ENCODE results near the gene DNAJC5.
A peak's percentile ranks its signal among the peaks of the same experiment; 100 is the strongest.
"Not testable (repeated sequence)": the region's sequence is repeated elsewhere in the genome, so short reads cannot be mapped to it uniquely, and the experiment has no call there.

The DNAJC5 gene

GRCh38 chr20:63847237-63848002, 47.5 kb upstream of the DNAJC5 start:
- Histone ChIP-seq H3K79me2 (ENCODE audit: insufficient read depth, low read length) (no peaks in the 10 kb centered on the region), H3K9me3 (ENCODE audit: insufficient read depth, low read depth, low read length) (no peaks in the 10 kb centered on the region), H3K9ac (ENCODE audit: low read depth, low read length, poor library complexity, severe bottlenecking) (peak overlapping the region; percentile 69), H3K4me3 (ENCODE audit: low read length, poor library complexity, severe bottlenecking) (peak overlapping the region; percentile 14), H3K4me1 (ENCODE audit: insufficient read depth, low read length, poor library complexity, severe bottlenecking) (peaks cover 63% of the 10 kb centered on the region), H3K27me3 (ENCODE audit: insufficient read depth, low read length, poor library complexity, severe bottlenecking) (no peaks in the 10 kb centered on the region), H2AFZ (ENCODE audit: low read length) (no peak overlapping the region; the same call in 1 of the 2 replicates), H3K36me3 (ENCODE audit: insufficient read depth, low read length) (no peaks in the 10 kb centered on the region), H3K9me2 (replicated peaks; ENCODE audit: low read depth, low read length) (no peaks in the 10 kb centered on the region), H3K4me2 (ENCODE audit: low read depth, low read length, poor library complexity, severe bottlenecking) (peak overlapping the region; percentile 58), H4K20me1 (ENCODE audit: insufficient read depth, low read length, poor library complexity, severe bottlenecking) (no peaks in the 10 kb centered on the region), H3F3A (ENCODE audit: low read depth) (no peaks in the 10 kb centered on the region)
- no peak for TF ChIP-seq CTCF (conservative IDR thresholded peaks at IDR 0.05; ENCODE audit: low read length)
- no peak for TF ChIP-seq EZH2phosphoT487 (IDR thresholded peaks at IDR 0.05; ENCODE audit: borderline replicate concordance)

- no peaks in the 10 kb centered on the region for H4K20me1 ChIP-seq (ENCODE audit: insufficient read depth, low read length, poor library complexity, severe bottlenecking)
- peak overlapping the region; percentile 14 for H3K4me3 ChIP-seq (ENCODE audit: low read length, poor library complexity, severe bottlenecking)
- no peaks in the 10 kb centered on the region for H3K79me2 ChIP-seq (ENCODE audit: insufficient read depth, low read length)
- H3F3A ChIP-seq (ENCODE audit: low read depth) = no peaks in the 10 kb centered on the region
- H3K27me3 ChIP-seq (ENCODE audit: insufficient read depth, low read length, poor library complexity, severe bottlenecking) = no peaks in the 10 kb centered on the region
- H3K4me1 ChIP-seq (ENCODE audit: insufficient read depth, low read length, poor library complexity, severe bottlenecking) = peaks cover 54% of the 10 kb centered on the region
- H3K36me3 ChIP-seq (ENCODE audit: insufficient read depth, low read length) = no peaks in the 10 kb centered on the region
- peak overlapping the region; percentile 58 for H3K4me2 ChIP-seq (ENCODE audit: low read depth, low read length, poor library complexity, severe bottlenecking)
- peak overlapping the region; percentile 69 for H3K9ac ChIP-seq (ENCODE audit: low read depth, low read length, poor library complexity, severe bottlenecking)
- H3K9me3 ChIP-seq (ENCODE audit: insufficient read depth, low read depth, low read length) = no peaks in the 10 kb centered on the region
- no peak for TF ChIP-seq CTCF (conservative IDR thresholded peaks at IDR 0.05; ENCODE audit: low read length)
- no peak for TF ChIP-seq EZH2phosphoT487 (IDR thresholded peaks at IDR 0.05; ENCODE audit: borderline replicate concordance)
- H3K9me2 ChIP-seq (replicated peaks; ENCODE audit: low read depth, low read length) = no peaks in the 10 kb centered on the region
- H2AFZ ChIP-seq (ENCODE audit: low read length) = no peak overlapping the region; the same call in 1 of the 2 replicates
Measured at GRCh38 chr20:63848003-63848911, 46.7 kb upstream of the DNAJC5 start.

- H2AFZ ChIP-seq (ENCODE audit: low read length) = no peak overlapping the region
- no peak overlapping the region for H3K4me2 ChIP-seq (ENCODE audit: low read depth, low read length, poor library complexity, severe bottlenecking)
- H3K4me1 ChIP-seq (ENCODE audit: insufficient read depth, low read length, poor library complexity, severe bottlenecking) = peaks cover 43% of the 10 kb centered on the region
- H3K79me2 ChIP-seq (ENCODE audit: insufficient read depth, low read length) = no peaks in the 10 kb centered on the region
- no peaks in the 10 kb centered on the region for H3K36me3 ChIP-seq (ENCODE audit: insufficient read depth, low read length)
- no peaks in the 10 kb centered on the region for H3K9me3 ChIP-seq (ENCODE audit: insufficient read depth, low read depth, low read length)
- no peaks in the 10 kb centered on the region for H3F3A ChIP-seq (ENCODE audit: low read depth)
- no peak for TF ChIP-seq EZH2phosphoT487 (IDR thresholded peaks at IDR 0.05; ENCODE audit: borderline replicate concordance)
- TF ChIP-seq CTCF (conservative IDR thresholded peaks at IDR 0.05; ENCODE audit: low read length) = no peak
- H3K9ac ChIP-seq (ENCODE audit: low read depth, low read length, poor library complexity, severe bottlenecking) = no peak overlapping the region
- H4K20me1 ChIP-seq (ENCODE audit: insufficient read depth, low read length, poor library complexity, severe bottlenecking) = no peaks in the 10 kb centered on the region
- no peaks in the 10 kb centered on the region for H3K27me3 ChIP-seq (ENCODE audit: insufficient read depth, low read length, poor library complexity, severe bottlenecking)
- H3K9me2 ChIP-seq (replicated peaks; ENCODE audit: low read depth, low read length) = no peaks in the 10 kb centered on the region
- no peak overlapping the region for H3K4me3 ChIP-seq (ENCODE audit: low read length, poor library complexity, severe bottlenecking)
Measured at GRCh38 chr20:63850689-63851547, 44.0 kb upstream of the DNAJC5 start.

- not testable (repeated sequence) for H3K9me3 ChIP-seq (ENCODE audit: insufficient read depth, low read depth, low read length); H3F3A ChIP-seq (ENCODE audit: low read depth); H3K27me3 ChIP-seq (ENCODE audit: insufficient read depth, low read length, poor library complexity, severe bottlenecking); H3K4me2 ChIP-seq (ENCODE audit: low read depth, low read length, poor library complexity, severe bottlenecking); H3K79me2 ChIP-seq (ENCODE audit: insufficient read depth, low read length); H2AFZ ChIP-seq (ENCODE audit: low read length); H3K9ac ChIP-seq (ENCODE audit: low read depth, low read length, poor library complexity, severe bottlenecking); H4K20me1 ChIP-seq (ENCODE audit: insufficient read depth, low read length, poor library complexity, severe bottlenecking); H3K9me2 ChIP-seq (replicated peaks; ENCODE audit: low read depth, low read length); H3K4me3 ChIP-seq (ENCODE audit: low read length, poor library complexity, severe bottlenecking); H3K36me3 ChIP-seq (ENCODE audit: insufficient read depth, low read length)
- H3K4me1 ChIP-seq (ENCODE audit: insufficient read depth, low read length, poor library complexity, severe bottlenecking) = peaks cover 37% of the 10 kb centered on the region
Measured at GRCh38 chr20:63851548-63851943, 43.4 kb upstream of the DNAJC5 start.
